Caki2 (cell line): ENCODE data around the gene SNX13. TPM values are rescaled to one million over a fixed set of nuclear protein-coding genes. Genes with fewer than 3 reads are reported as not detected.

Experiments
- DNase-seq: peaks from one replicate; pipeline ENCODE4 v3.0.0-alpha.2; 2015; ENCODE audit warnings: low read depth
- in situ Hi-C: cut with HindIII; loops from 2 replicates; pipeline ENCODE4 v1.10.0; 2016; ENCODE audit warnings: low sequenced_read_pairs, low pct_unique_long_range_greater_than_20kb, mixed read lengths
- total RNA-seq: library from RNA; depleted of rRNA; stranded (reverse); fragments of >200 nt; shearing (Covaris generic); gene quantifications from 2 replicates; pipeline ENCODE4 v1.2.3, GENCODE V29; 2014; ENCODE audit warnings: low replicate concordance

SNX13 gene
- total RNA-seq, 1 experiment from 2014 or later = 9.8 TPM

GRCh38 chr7:17879075-17879661, 61.1 kb downstream of the SNX13 start:
- no peak for DNase-seq
- in situ Hi-C loops = no loop called here

GRCh38 chr7:17878627-17879026, 61.7 kb downstream of the SNX13 start:
- in situ Hi-C loops = no loop called here
- DNase-seq = no peak

- no peak for DNase-seq
- in situ Hi-C loops = no loop called here
Observed at GRCh38 chr7:17871815-17872533, 68.3 kb downstream of the SNX13 start.

- in situ Hi-C loops = no loop called here
- DNase-seq = no peak
Observed at GRCh38 chr7:17870406-17870805, 69.9 kb downstream of the SNX13 start.

GRCh38 chr7:17863809-17864143, 76.5 kb downstream of the SNX13 start:
- in situ Hi-C loops = no loop called here
- DNase-seq = no peak

GRCh38 chr7:17863095-17863808, 77.0 kb downstream of the SNX13 start:
- DNase-seq = no peak
- in situ Hi-C loops = no loop called here

GRCh38 chr7:17856251-17856650, 84.0 kb downstream of the SNX13 start:
- in situ Hi-C loops = no loop called here
- no peak for DNase-seq

- in situ Hi-C loops = no loop called here
Observed at GRCh38 chr7:17855202-17855601, 85.1 kb downstream of the SNX13 start.

GRCh38 chr7:17854261-17855047, 85.8 kb downstream of the SNX13 start:
- in situ Hi-C loops = no loop called here
- no peak for DNase-seq

More at GRCh38 chr7:17855202-17855601, 85.1 kb downstream of the SNX13 start:
- no peak for DNase-seq

- no peak for DNase-seq
- in situ Hi-C loops = no loop called here
Observed at GRCh38 chr7:17852361-17852760, 87.9 kb downstream of the SNX13 start.

GRCh38 chr7:17849504-17849903, 90.8 kb downstream of the SNX13 start:
- in situ Hi-C loops = no loop called here
- DNase-seq = no peak

- DNase-seq = no peak
- in situ Hi-C loops = no loop called here
Observed at GRCh38 chr7:17848516-17848915, 91.8 kb downstream of the SNX13 start.

- no peak for DNase-seq
- in situ Hi-C loops = no loop called here
Observed at GRCh38 chr7:17846935-17847334, 93.4 kb downstream of the SNX13 start.

- no peak for DNase-seq
- in situ Hi-C loops = no loop called here
Observed at GRCh38 chr7:17845197-17845547, 95.1 kb downstream of the SNX13 start.

GRCh38 chr7:17844514-17845196, 95.6 kb downstream of the SNX13 start:
- DNase-seq = no peak
- in situ Hi-C loops = no loop called here

- in situ Hi-C loops = no loop called here
- no peak for DNase-seq
Observed at GRCh38 chr7:17844022-17844421, 96.3 kb downstream of the SNX13 start.

- no peak for DNase-seq
- in situ Hi-C loops = no loop called here
Observed at GRCh38 chr7:17843041-17843440, 97.3 kb downstream of the SNX13 start.

GRCh38 chr7:17832820-17833355, 107.4 kb downstream of the SNX13 start:
- in situ Hi-C loops = no loop called here
- DNase-seq = no peak
